ENCODE data around the gene AGAP4. TPM values are rescaled to one million over a fixed set of nuclear protein-coding genes. Genes with fewer than 3 reads are reported as not detected.
"Not testable (repeated sequence)": the region's sequence is repeated elsewhere in the genome, so short reads cannot be mapped to it uniquely, and the experiment has no call there.

The AGAP4 gene
- total RNA-seq, 2 donors from 2014 or later, result 20.3 to 34.0 TPM

- DNase-seq, result no peak
- Mint-ChIP-seq H3K36me3 (ENCODE audit: insufficient read depth in 2 of 2) (no peaks in the 10 kb centered on the region), H3K4me3 (no peak overlapping the region), H3K27me3 (ENCODE audit: low read depth) (no peaks in the 10 kb centered on the region), H3K9me3 (no peaks in the 10 kb centered on the region), H3K27ac (no peak overlapping the region), H3K4me1 (ENCODE audit: low read depth) (no peaks in the 10 kb centered on the region)
- no peak for ATAC-seq (replicated peaks in 1 of 2)
Measured at GRCh38 chr10:45817130-45817859, 30.0 kb downstream of the AGAP4 start.

DNA sequence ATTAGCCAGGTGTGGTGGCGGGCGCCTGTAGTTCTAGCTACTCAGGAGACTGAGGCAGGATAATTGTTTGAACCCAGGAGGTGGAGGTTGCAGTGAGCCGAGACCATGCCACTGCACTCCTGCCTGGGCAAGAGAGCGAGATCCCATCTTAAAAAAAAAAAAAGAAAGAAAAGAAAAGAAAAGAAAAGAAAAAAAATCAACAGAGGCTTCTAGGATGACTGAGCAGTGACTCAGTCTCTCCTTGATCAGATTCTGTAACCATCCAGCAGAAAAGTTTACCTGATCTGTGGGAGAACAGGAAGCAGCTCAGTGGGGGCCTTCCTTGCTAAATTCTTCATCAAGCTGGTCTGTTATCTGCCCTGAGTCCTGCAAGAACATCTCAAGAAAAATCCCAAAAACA is 33.2 kb downstream of the AGAP4 start:
- H3K27ac Mint-ChIP-seq; H3K36me3 Mint-ChIP-seq (ENCODE audit: insufficient read depth in 2 of 2); H3K9me3 Mint-ChIP-seq; H3K27me3 Mint-ChIP-seq (ENCODE audit: low read depth); ATAC-seq (replicated peaks in 1 of 2); H3K4me3 Mint-ChIP-seq; H3K4me1 Mint-ChIP-seq (ENCODE audit: low read depth); DNase-seq: not testable (repeated sequence)

DNA sequence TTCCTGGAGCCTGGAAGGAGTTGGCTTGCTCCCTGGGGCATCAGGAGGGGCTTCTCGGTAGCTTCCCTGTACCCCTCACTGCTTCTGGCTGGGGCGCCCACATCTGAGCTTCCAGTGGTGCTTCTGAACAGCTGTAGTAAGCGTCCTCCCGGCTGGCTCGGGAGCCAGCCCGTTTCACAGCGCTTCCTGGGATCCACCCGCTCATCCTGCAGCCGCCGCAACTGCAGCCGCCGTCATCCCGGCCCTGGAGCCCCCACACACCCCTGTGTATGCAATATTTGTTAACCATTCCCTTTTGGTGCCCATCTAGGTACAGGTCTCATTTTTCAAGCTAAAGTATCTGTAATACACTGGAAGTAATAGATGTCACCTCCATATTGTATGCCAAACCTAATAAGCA is 34.3 kb downstream of the AGAP4 start:
- not testable (repeated sequence) for H3K9me3 Mint-ChIP-seq; H3K27me3 Mint-ChIP-seq (ENCODE audit: low read depth); ATAC-seq (replicated peaks in 1 of 2); H3K27ac Mint-ChIP-seq; H3K36me3 Mint-ChIP-seq (ENCODE audit: insufficient read depth in 2 of 2); H3K4me3 Mint-ChIP-seq; DNase-seq; H3K4me1 Mint-ChIP-seq (ENCODE audit: low read depth)

DNA sequence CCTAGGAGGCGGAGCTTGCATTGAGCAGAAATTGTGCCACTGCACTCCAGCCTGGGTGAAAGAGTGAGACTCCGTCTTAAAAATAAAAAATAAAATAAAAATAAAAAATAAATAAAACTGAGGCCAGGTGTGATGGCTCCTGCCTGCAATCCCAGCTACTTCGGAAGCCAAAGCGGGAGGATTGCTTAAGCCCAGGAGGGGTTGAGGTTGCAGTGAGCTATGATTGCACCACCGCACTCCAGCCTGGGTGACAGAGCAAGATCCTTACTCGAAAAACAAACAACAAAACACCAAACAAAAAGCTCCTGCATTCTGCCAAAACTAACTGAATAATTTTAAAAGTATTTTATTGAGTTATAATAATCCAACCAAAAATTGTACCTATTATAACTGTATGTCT is 36.2 kb downstream of the AGAP4 start:
- Mint-ChIP-seq H3K27ac (no peak overlapping the region), H3K36me3 (ENCODE audit: insufficient read depth in 2 of 2) (no peaks in the 10 kb centered on the region), H3K4me1 (ENCODE audit: low read depth) (no peaks in the 10 kb centered on the region), H3K27me3 (ENCODE audit: low read depth) (no peaks in the 10 kb centered on the region), H3K9me3 (no peaks in the 10 kb centered on the region), H3K4me3 (no peak overlapping the region)
- DNase-seq, result no peak
- no peak for ATAC-seq (replicated peaks in 1 of 2)

- no peaks in the 10 kb centered on the region for H3K27me3 Mint-ChIP-seq (ENCODE audit: low read depth)
- ATAC-seq (replicated peaks in 1 of 2) (no peak), DNase-seq (no peak)
- H3K27ac Mint-ChIP-seq, result no peak overlapping the region
- no peaks in the 10 kb centered on the region for H3K36me3 Mint-ChIP-seq (ENCODE audit: insufficient read depth in 2 of 2)
- no peaks in the 10 kb centered on the region for H3K4me1 Mint-ChIP-seq (ENCODE audit: low read depth)
- no peak overlapping the region for H3K4me3 Mint-ChIP-seq
- no peaks in the 10 kb centered on the region for H3K9me3 Mint-ChIP-seq
Measured at GRCh38 chr10:45809837-45810236, 37.5 kb downstream of the AGAP4 start.

DNA sequence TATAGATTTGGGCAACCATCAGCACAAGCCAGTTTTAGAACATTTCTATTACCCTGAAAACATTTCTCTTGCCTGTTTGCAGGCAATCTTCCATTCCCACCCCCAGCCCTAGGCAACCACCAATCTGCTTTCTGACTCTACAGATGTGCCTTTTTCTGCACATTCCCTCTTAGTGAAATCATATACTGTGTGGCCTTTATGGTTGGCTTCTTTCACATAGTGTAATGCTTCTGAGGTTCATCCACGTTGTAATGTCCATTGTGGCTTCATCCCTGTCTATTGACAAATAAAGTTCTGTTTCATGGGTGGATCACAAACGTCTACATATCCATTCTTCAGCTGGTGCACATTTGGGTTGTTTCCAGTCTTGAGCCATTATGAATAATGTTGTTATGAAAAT is 42.3 kb downstream of the AGAP4 start:
- ATAC-seq (replicated peaks in 1 of 2); DNase-seq; H3K36me3 Mint-ChIP-seq (ENCODE audit: insufficient read depth in 2 of 2); H3K9me3 Mint-ChIP-seq; H3K27me3 Mint-ChIP-seq (ENCODE audit: low read depth); H3K4me1 Mint-ChIP-seq (ENCODE audit: low read depth); H3K27ac Mint-ChIP-seq; H3K4me3 Mint-ChIP-seq: not testable (repeated sequence)

DNA sequence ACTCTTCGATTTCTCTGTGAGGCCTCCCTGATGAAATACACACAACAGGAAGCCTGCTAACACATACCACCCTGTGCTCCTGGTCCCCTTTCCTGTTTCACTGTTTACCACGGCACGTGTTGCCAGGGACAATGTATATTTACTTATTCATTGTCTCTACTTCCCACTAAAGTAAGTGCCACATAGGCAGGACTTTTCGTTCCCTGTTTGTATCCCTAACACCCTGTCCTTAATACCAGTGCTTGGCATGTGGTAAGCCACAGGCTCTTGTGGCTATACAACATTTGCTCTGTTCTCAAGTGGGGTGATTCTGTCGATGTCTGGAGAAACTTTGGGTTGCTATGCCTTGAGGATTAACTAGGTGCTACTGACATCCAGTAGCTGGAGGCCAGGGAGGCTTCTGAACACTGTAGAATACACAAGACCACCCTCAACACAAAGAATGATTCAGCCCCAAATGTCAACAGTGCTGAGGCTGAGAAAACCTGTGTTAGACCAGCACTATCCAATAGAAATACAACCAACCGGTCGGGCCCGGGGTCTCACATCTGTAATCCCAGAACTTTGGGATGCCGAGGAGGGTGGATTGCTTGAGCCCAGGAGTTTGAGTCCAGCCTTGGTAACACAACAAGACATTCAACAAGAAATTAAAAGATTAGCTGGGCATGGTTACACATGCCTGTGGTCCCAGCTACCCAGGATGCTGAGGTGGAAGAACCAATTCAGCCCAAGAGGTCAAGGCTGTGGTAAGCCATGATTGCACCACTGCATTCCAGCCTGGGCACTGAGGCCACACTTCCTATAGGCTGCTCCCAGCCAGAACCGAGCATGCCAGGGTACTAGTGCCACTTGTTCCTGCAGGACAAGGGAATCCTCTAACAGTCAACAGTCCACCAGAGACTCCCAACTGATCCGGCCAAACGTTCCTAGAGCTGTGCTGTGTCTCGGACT is 44.0 kb downstream of the AGAP4 start:
- H3K27ac Mint-ChIP-seq; DNase-seq; ATAC-seq (replicated peaks in 1 of 2); H3K9me3 Mint-ChIP-seq; H3K4me3 Mint-ChIP-seq; H3K27me3 Mint-ChIP-seq (ENCODE audit: low read depth); H3K4me1 Mint-ChIP-seq (ENCODE audit: low read depth); H3K36me3 Mint-ChIP-seq (ENCODE audit: insufficient read depth in 2 of 2): not testable (repeated sequence)

GRCh38 chr10:45794761-45795160 is 52.5 kb downstream of the AGAP4 start:
- H3K9me3 Mint-ChIP-seq; H3K4me1 Mint-ChIP-seq (ENCODE audit: low read depth); H3K4me3 Mint-ChIP-seq; H3K27me3 Mint-ChIP-seq (ENCODE audit: low read depth); H3K27ac Mint-ChIP-seq; DNase-seq; ATAC-seq (replicated peaks in 1 of 2); H3K36me3 Mint-ChIP-seq (ENCODE audit: insufficient read depth in 2 of 2): not testable (repeated sequence)

DNA sequence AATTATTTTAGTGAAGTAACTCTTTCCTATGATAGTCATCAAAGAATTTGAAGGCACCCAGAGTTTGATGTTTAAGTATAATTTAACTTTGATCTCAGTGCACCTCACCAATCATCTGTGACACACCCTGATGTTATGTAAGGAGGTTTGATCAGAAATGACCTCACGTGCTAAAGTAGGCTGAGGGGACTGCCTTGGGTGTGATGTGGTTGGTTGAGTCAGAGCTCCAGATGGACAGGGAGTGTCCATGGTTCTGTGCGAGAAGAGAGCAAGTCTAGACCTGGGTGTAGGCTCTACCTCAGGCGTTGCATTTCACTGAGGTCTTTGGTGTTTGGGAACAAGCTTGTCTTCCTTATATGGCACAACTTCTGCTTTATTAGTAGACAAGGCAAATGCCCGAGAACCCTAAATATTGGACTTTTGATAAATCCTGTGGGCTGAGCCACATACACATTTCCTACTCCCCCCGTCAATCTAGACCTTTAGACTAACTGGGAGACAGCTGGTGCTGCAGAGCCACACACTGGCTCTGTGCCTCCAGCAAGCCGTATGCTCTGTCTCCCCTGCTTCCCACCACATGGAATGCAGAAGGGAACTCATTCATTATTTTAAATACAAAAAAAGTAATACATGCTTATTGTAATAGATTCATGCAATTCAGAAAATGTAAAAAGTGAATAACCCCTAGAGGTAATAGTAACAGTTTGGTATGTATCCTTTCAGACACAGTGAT is 56.4 kb downstream of the AGAP4 start:
- H3K4me3 Mint-ChIP-seq; ATAC-seq (replicated peaks in 1 of 2); H3K4me1 Mint-ChIP-seq (ENCODE audit: low read depth); H3K27me3 Mint-ChIP-seq (ENCODE audit: low read depth); H3K27ac Mint-ChIP-seq; H3K36me3 Mint-ChIP-seq (ENCODE audit: insufficient read depth in 2 of 2); H3K9me3 Mint-ChIP-seq; DNase-seq: not testable (repeated sequence)

- H3K4me3 Mint-ChIP-seq; H3K27me3 Mint-ChIP-seq (ENCODE audit: low read depth); H3K27ac Mint-ChIP-seq; H3K36me3 Mint-ChIP-seq (ENCODE audit: insufficient read depth in 2 of 2); DNase-seq; H3K9me3 Mint-ChIP-seq; ATAC-seq (replicated peaks in 1 of 2); H3K4me1 Mint-ChIP-seq (ENCODE audit: low read depth): not testable (repeated sequence)
Measured at GRCh38 chr10:45789991-45790390, 57.3 kb downstream of the AGAP4 start.

DNA sequence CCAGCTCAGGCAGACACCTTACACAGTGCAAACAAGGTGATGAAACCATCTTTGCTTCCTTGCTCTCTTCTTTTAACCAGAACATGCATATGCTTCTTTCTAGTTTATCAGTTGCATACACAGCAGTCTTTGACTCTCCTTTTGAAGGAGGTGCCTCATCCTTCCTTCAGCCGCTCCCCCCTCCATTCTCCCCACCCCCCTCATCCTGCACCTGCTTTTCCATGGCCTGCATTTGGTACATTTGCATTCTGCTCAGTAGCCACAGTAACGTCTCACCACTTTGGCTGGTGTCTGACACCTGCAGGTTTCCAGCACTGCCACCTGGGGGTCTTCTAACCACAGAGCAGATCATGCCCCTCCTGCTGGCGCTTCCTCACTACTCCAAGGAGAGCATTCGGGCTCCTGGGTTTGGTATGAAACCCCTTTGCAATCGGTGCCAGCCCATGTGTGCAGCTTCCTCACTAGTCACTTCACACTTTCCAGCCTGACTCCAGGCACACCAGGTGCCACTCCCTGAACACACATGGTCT is 60.0 kb downstream of the AGAP4 start:
- H3K9me3 Mint-ChIP-seq; DNase-seq; H3K4me3 Mint-ChIP-seq; ATAC-seq (replicated peaks in 1 of 2); H3K4me1 Mint-ChIP-seq (ENCODE audit: low read depth); H3K36me3 Mint-ChIP-seq (ENCODE audit: insufficient read depth in 2 of 2); H3K27me3 Mint-ChIP-seq (ENCODE audit: low read depth); H3K27ac Mint-ChIP-seq: not testable (repeated sequence)

GRCh38 chr10:45786217-45786616 is 61.1 kb downstream of the AGAP4 start:
- H3K27me3 Mint-ChIP-seq (ENCODE audit: low read depth); DNase-seq; H3K4me3 Mint-ChIP-seq; H3K27ac Mint-ChIP-seq; H3K9me3 Mint-ChIP-seq; H3K4me1 Mint-ChIP-seq (ENCODE audit: low read depth); H3K36me3 Mint-ChIP-seq (ENCODE audit: insufficient read depth in 2 of 2); ATAC-seq (replicated peaks in 1 of 2): not testable (repeated sequence)

Data from activated T-cell treated with anti-CD3 and anti-CD28 coated beads, Interleukin-2, amount 50 U/mL, for 72 hours (primary cell).